Breast epithelium (tissue), 3 donors: ENCODE measurements around the gene STARD13.

ENCODE experiments used
- POLR2A ChIP-seq: fragments of 450-650 bp; IDR thresholded peaks from one replicate; pipeline ENCODE4 v1.6.1; 2016; ENCODE audit warnings: antibody characterized with exemption, mild to moderate bottlenecking, moderate library complexity
- TF ChIP-seq, protein P1 (sequence below), 3 donors: fragments of 450-650 bp; IDR thresholded peaks; one replicate each; pipeline ENCODE4 v1.5.1; 2016 to 2017; ENCODE audit warnings: antibody characterized with exemption in 3 of 3, mild to moderate bottlenecking in 3 of 3, moderate library complexity in 3 of 3

DNA sequence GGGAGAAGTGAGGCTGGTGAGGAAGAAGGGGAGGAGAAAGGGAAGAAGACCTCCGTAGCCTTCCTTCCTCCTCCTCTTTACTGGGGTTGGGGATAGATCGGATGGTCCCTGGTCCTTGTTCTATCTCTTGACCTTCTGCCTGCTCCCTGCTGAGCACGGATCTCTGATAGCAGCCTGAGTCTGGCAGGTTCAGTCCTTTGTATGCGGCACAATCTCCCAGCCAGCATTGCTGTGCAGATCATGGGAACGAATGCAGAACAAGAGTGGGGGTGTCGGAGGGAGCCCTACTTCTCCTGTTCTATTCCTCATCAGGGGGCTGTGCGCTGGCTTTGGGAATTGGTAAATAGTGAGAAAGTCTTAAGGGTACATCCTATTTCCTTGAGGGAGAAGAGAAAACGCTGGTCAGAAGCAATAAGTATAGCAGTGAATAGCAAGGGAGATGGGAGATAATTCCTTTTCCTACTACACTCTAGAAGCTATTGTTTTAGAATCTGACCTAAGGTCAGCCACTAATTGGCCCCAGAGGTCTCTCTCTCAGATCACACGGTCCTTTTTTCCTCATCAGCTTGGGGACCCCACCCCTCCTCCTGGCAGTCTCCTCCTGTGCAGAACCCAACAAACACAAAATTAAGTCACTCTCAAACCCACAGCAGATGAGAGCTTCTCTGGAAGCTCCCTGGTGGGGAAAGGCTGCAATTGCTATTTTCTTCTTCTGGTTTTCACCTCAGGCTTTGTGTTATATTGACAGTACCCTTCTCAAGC is 228.4 kb downstream of the STARD13 start:
- TF ChIP-seq, protein P1, sequence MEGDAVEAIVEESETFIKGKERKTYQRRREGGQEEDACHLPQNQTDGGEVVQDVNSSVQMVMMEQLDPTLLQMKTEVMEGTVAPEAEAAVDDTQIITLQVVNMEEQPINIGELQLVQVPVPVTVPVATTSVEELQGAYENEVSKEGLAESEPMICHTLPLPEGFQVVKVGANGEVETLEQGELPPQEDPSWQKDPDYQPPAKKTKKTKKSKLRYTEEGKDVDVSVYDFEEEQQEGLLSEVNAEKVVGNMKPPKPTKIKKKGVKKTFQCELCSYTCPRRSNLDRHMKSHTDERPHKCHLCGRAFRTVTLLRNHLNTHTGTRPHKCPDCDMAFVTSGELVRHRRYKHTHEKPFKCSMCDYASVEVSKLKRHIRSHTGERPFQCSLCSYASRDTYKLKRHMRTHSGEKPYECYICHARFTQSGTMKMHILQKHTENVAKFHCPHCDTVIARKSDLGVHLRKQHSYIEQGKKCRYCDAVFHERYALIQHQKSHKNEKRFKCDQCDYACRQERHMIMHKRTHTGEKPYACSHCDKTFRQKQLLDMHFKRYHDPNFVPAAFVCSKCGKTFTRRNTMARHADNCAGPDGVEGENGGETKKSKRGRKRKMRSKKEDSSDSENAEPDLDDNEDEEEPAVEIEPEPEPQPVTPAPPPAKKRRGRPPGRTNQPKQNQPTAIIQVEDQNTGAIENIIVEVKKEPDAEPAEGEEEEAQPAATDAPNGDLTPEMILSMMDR (IDR thresholded peaks at IDR 0.05) = peak in 2 of 3 donors; percentile 39 to 49
- TF ChIP-seq POLR2A = no peak
